ENCODE data around the gene FGF16. TPM values are rescaled to one million over a fixed set of nuclear protein-coding genes. Genes with fewer than 3 reads are reported as not detected.

Gene FGF16
- total and polyA plus RNA-seq, 2 of the 8 experiments (the other 6 are each of a cell fraction or from before 2014, with no cell fraction given): 0.50 to 1.4 TPM

- H3K4me3 ChIP-seq (ENCODE audit: extremely low read depth in 1 of 4, insufficient read depth in 2 of 4, low read depth in 3 of 4, low read length in 4 of 4): peak overlapping the region; percentile 47 to 80 (median 59)
- H3K56ac ChIP-seq (replicated peaks; ENCODE audit: insufficient read length, low read depth, low read length): no peak overlapping the region
- H3K18ac ChIP-seq (ENCODE audit: extremely low read depth, low read length): peak overlapping the region; percentile 32
- FAIRE-seq: no peak
- H2BK120ac ChIP-seq (replicated peaks; ENCODE audit: low read depth, low read length): no peak overlapping the region
- no peaks in the 10 kb centered on the region for H3K36me3 ChIP-seq (ENCODE audit: control insufficient read depth in 2 of 4, insufficient read depth in 4 of 4, low read length in 3 of 4)
- H3K79me1 ChIP-seq (ENCODE audit: low read depth, low read length): no peaks in the 10 kb centered on the region
- no peak overlapping the region for H2BK20ac ChIP-seq (ENCODE audit: low read length)
- peaks cover 0 to 7% (median under 1%) of the 10 kb centered on the region in 4 experiments; a peak in 2 of 7 replicates for H3K4me1 ChIP-seq (replicated peaks in 1 of 4; ENCODE audit: control insufficient read depth in 3 of 4, insufficient read depth in 4 of 4, low read length in 3 of 4)
- 0 out of 2 replicates have a peak overlapping the region, but pooled peaks have one; percentile 2 for H2BK12ac ChIP-seq (ENCODE audit: low read depth, low read length)
- H4K8ac ChIP-seq (ENCODE audit: extremely low read depth, insufficient read depth, low read length): peak overlapping the region; percentile 65; the same call in 1 of the 2 replicates
- H3K23ac ChIP-seq (ENCODE audit: insufficient read length): no peak overlapping the region
- peak overlapping the region; percentile 25 to 54 (median 46); a peak in 5 of 7 replicates for H3K9ac ChIP-seq (replicated peaks in 1 of 4; ENCODE audit: extremely low read depth in 1 of 4, low read depth in 3 of 4, low read length in 3 of 4)
- H3K27me3 ChIP-seq (replicated peaks in 1 of 4; ENCODE audit: control insufficient read depth in 3 of 4, extremely low read depth in 1 of 4, insufficient read depth in 3 of 4, low read length in 3 of 4): peaks cover 3 to 25% (median 12%) of the 10 kb centered on the region in 4 experiments; a peak in 6 of 7 replicates
- H2AFZ ChIP-seq (ENCODE audit: low read length): peak overlapping the region; percentile 32; the same call in 1 of the 2 replicates
- no peak overlapping the region for H3K27ac ChIP-seq (ENCODE audit: low read depth, low read length)
- no peaks in the 10 kb centered on the region for H4K20me1 ChIP-seq (replicated peaks in 1 of 2; ENCODE audit: control insufficient read depth in 1 of 2, insufficient read depth in 2 of 2, low read length in 2 of 2)
- CTCF ChIA-PET (ENCODE audit: partially characterized antibody): interaction anchor here (0.5 to 1.2 kb wide), 5 partner anchors 9 to 451 kb away, joined by 3 to 4 read pairs (median 3); partner anchors contain the start of gene COX7B
- 43% methylated on average over 6 of the region's 73 CpGs; no CpG with 5 or more reads in 1 of the 2 experiments for WGBS, 2 experiments (ENCODE audit: extremely low coverage in 1 of 2, insufficient coverage in 1 of 2, insufficient read length in 1 of 2, insufficient replicate concordance in 2 of 2, low coverage in 1 of 2, low lambda C conversion rate in 2 of 2, missing lambda C conversion rate in 1 of 2)
- H3K14ac ChIP-seq (ENCODE audit: insufficient read length): no peak overlapping the region
- POLR2A ChIA-PET (ENCODE audit: partially characterized antibody): interaction anchor here (1.1 to 1.5 kb wide), 5 partner anchors 15 to 56 kb away, joined by 3 to 4 read pairs (median 3); no protein-coding TSS in a partner anchor
- H2BK5ac ChIP-seq (ENCODE audit: low read depth, low read length): no peak overlapping the region
- no peak overlapping the region for H2AK5ac ChIP-seq (ENCODE audit: low read depth, low read length)
- DNase-seq (ENCODE audit: low read depth in 1 of 2, low spot score in 2 of 2): peak in 1 of 2 experiments; percentile 56
- no peak overlapping the region for H4K5ac ChIP-seq (ENCODE audit: insufficient read length, low read depth, low read length)
- no peaks in the 10 kb centered on the region for H3K9me3 ChIP-seq (ENCODE audit: insufficient read depth in 2 of 2, low read depth in 1 of 2, low read length in 1 of 2)
- H3K4me2 ChIP-seq (ENCODE audit: insufficient read depth in 1 of 2, low read depth in 2 of 2, low read length in 2 of 2): peak overlapping the region; percentile 88 to 90
- no peak overlapping the region for H2BK15ac ChIP-seq (ENCODE audit: low read length)
- no peak overlapping the region for H3K4ac ChIP-seq (replicated peaks; ENCODE audit: insufficient read length, low read depth, low read length)
- peaks cover 11% of the 10 kb centered on the region; the same call in 1 of the 2 replicates for H3K23me2 ChIP-seq (ENCODE audit: low read depth, low read length)
- no peaks in the 10 kb centered on the region for H3K79me2 ChIP-seq (ENCODE audit: control insufficient read depth in 1 of 2, insufficient read depth in 2 of 2, low read length in 2 of 2)
- H4K91ac ChIP-seq (replicated peaks; ENCODE audit: insufficient read length, low read length): no peak overlapping the region
- TF ChIP-seq POU5F1 (IDR thresholded peaks at IDR 0.05; ENCODE audit: low read depth, low read length) (no peak), SUZ12 (IDR thresholded peaks at IDR 0.05; ENCODE audit: low read length) (peak; percentile 34; the same call in 1 of the 2 replicates), TCF12 (IDR thresholded peaks at IDR 0.05; ENCODE audit: low read depth, low read length) (no peak), TEAD4 (IDR thresholded peaks at IDR 0.05; ENCODE audit: low read depth, low read length) (no peak), JUN (IDR thresholded peaks at IDR 0.05; ENCODE audit: low read depth, low read length) (no peak), RBBP5 (IDR thresholded peaks at IDR 0.05; ENCODE audit: borderline replicate concordance, low read depth, low read length) (no peak; the same call in 1 of the 2 replicates), ASH2L (IDR thresholded peaks at IDR 0.05; ENCODE audit: low read length) (peak; percentile 39), HDAC6 (IDR thresholded peaks at IDR 0.05; ENCODE audit: low read depth, low read length) (no peak), SP1 (IDR thresholded peaks at IDR 0.05; ENCODE audit: low read depth, low read length) (no peak), PHF8 (conservative IDR thresholded peaks at IDR 0.05; ENCODE audit: low read depth, low read length) (no peak), KDM4A (IDR thresholded peaks at IDR 0.05; ENCODE audit: low read depth, low read length, severe bottlenecking) (peak; percentile 49)
These were observed 722 bp downstream of the FGF16 start for GRCh38 chrX:77447653-77448569.
